CD4-positive, alpha-beta T cell treated with Interleukin-17A for 4 hours (primary cell): ENCODE results near the gene GDPD2.
A peak's percentile ranks its signal among the peaks of the same experiment; 100 is the strongest.

ENCODE experiments used
- DNase-seq: peaks from one replicate; pipeline ENCODE4 v3.0.0-alpha.2; 2020; ENCODE audit warnings: mixed read lengths

The GDPD2 gene

GRCh38 chrX:70439016-70439415 is 15.9 kb downstream of the GDPD2 start:
- DNase-seq, result no peak

DNA sequence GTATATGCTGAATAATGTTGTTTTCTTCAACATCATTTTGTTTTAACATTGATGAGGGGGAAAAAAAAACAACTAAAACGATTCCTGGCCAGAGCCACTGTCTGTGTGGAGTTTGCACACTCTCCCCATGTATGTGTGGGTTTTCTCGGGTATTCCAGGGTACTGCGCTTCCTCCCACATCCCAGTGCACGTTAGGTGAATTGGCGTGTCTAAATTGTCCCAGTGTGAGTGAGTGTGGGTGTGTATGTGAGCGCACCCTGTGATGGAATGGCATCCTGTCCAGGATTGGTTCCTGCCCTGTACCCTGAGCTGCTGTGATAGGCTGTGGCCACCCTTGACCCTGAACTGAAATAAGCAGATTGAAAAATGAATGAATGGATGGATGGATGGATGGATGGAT is 19.1 kb downstream of the GDPD2 start:
- DNase-seq, result no peak

DNA sequence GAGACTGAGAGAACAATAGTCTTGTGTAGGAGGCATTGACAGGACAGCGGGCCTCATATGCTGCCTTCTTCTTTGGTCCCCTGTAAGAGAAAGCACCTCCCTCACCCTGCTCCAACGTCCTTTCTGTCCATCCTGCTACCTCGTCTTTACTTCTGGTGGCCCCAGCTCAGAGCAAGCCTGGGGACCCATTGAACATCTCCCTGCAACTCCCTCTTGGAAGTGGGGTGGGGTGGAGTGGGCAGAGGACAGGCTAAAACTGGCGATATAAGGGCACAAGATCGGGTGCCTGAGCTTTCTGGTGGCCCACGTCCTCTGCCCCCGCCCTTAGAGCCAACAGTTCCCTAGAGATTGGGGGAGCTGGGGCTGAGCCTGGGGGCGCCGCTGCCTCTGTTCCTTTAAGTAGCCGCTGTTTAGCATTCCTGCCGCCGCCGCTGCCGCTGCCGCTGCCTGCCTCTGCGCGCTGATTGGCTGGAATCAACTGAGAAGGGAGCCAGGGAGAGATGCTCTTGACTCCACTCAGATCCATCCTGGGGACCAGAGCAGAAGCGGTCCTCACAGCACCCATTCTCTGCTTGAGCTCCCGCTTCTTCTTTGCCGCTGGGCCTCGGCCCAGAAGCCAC is 21.3 kb downstream of the GDPD2 start, which contains the start of gene DLG3:
DLG3 (plus strand) TSS at position 510 of the 620 bp plus-strand sequence. CDS start 367 bp downstream, outside the sequence.
- peak; percentile 40 for DNase-seq

DNA sequence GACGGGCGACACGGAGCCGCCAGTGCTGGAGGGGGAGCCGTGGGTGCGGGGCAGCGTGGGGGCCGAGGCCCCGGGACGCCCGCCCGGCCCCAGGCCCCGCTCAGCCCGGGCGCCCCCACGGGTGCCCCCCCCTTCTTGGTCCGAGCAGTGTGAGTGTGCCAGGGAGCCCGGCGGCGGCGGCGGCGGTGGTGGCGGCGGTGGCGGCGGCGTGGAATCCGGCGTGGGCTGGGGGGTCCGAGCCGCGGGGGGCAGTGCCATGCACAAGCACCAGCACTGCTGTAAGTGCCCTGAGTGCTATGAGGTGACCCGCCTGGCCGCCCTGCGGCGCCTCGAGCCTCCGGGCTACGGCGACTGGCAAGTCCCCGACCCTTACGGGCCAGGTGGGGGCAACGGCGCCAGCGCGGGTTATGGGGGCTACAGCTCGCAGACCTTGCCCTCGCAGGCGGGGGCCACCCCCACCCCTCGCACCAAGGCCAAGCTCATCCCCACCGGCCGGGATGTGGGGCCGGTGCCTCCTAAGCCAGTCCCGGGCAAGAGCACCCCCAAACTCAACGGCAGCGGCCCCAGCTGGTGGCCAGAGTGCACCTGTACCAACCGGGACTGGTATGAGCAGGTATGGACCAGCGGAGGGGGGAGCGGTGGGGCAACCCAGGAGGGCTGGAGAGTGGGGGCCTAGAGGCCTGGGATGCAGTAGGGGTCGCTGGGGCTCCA is 22.0 kb downstream of the GDPD2 start:
- no peak for DNase-seq

GRCh38 chrX:70445951-70446350 is 22.8 kb downstream of the GDPD2 start:
- no peak for DNase-seq

DNA sequence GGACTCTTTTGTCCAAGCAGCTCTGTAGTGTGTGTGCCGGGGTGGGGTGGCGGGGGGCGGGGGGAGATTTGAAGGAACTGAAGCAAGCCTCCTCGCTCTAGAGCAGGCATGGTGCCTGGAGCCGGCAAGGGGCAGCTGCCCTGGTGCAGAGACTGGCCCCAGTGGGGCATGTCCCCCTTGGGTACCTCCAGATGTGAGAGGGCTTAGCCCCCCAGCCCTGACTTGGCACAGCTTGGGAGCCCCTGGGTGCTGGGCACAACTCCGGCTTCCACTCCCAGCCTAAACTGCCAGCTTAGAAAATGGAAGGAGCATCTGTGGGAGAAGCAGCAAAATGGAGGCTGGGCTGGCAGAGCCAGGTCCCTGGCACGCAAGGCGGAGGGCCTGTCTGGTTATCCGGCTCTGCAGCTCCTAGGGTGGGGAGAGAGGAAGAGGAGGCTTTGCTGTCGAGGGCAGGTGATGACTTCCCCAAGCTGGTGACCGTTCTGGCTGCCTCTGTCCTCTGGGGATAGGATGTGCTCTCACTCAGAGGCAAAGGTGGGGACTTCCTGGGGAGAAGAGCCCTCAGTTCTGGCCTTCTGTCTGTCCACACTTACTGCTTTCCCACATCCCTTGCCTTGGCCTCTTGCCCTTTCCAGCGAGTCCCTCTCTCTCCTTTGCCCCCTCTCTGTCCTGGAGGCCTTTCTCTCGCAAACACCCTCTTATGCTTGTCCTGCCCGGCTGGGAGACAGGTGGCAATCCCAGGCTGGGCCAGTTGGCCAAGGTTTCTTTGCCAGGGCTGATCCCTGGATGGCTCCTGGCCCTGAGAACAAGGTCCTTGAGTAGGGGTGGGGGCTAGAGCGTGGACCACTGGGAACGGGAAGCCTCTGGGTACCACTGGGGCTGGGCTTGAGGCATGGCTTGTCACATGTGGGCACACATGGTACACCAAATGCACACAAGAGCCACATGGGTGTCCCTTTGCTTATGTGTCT is 23.6 kb downstream of the GDPD2 start:
- DNase-seq, result no peak

DNA sequence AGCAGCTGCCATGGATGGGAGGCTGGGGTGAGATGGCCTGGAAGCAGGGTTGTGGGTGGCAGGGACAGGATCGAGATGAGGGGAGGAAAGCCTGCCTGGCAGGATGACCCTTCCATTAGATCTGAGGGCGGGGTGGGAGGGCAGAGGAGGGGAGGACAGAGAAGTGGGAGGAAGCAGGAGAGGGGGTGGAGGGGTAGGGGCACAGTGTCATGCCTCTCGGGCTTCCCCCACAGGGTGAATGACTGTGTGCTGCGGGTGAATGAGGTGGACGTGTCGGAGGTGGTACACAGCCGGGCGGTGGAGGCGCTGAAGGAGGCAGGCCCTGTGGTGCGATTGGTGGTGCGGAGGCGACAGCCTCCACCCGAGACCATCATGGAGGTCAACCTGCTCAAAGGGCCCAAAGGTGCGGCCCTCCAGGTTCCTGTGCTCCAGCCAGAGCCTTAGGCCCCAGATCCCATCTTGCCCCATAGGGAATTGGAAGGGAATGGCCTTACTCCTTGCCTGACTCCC is 26.4 kb downstream of the GDPD2 start:
- DNase-seq, result no peak

GRCh38 chrX:70452143-70452733 is 29.1 kb downstream of the GDPD2 start:
- peak; percentile 68 for DNase-seq

- DNase-seq, result no peak
Measured at GRCh38 chrX:70453024-70453618, 30.0 kb downstream of the GDPD2 start.

GRCh38 chrX:70454441-70455365 is 31.6 kb downstream of the GDPD2 start:
- peak; percentile 73 for DNase-seq

GRCh38 chrX:70455366-70456202 is 32.5 kb downstream of the GDPD2 start:
- peak; percentile 15 for DNase-seq

DNA sequence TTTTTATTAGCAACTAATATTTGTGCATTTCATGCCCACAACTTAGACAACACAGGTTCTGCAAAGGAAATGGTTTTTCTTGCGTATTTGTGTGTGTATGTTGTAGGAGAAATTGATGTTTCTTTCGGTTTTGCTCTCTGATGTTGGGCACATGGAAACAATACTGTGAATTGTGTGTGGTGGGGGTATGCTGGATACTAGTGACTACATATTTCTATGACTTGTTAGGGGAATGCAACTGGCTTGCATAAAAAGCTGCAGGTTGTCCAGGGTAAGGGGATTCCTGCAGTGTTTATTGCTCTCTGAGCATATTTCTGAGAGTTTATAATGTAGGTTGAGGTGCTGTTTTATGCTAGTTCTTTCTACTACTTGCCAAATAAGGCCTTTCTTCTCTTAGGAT is 33.1 kb downstream of the GDPD2 start:
- no peak for DNase-seq

- no peak for DNase-seq
Measured at GRCh38 chrX:70461026-70461425, 37.9 kb downstream of the GDPD2 start.

DNA sequence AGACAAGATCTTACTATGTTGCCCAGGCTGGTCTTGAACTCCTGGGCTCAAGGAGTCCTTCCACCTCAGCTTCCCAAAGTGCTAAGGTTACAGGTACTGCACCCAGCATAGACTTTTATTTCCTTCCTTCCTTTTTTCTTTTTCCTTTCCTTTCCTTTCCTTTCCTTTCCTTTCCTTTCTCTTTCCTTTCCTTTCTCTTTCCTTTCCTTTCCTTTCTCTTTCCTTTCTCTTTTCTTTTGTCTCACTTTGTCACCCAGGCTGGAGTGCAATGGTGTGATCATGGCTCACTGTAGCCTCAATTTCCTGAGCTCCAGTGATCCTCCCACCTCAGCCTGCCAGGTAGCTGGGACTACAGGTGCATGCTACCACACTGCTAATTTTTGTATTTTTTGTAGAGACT is 40.9 kb downstream of the GDPD2 start:
- no peak for DNase-seq

DNA sequence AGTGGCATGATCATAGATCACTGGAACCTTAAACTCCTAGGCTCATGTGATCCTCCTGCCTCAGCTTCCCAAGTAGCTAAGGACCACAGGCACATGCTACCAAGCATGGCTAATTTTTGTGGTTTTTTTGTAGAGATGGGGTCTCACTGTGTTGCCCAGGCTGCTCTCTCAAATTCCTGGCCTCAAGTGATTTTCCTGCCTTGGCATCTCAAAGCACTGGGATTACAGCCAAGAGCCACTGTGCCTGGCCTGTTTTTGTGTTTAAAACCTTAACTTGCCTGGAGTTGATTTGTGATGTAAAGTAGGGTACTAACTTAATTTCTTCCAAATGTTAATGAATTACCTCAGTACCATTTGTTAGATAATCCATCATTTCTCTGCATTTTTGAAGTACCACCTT is 43.9 kb downstream of the GDPD2 start:
- DNase-seq, result no peak

- no peak for DNase-seq
Measured at GRCh38 chrX:70468709-70469108, 45.6 kb downstream of the GDPD2 start.

DNA sequence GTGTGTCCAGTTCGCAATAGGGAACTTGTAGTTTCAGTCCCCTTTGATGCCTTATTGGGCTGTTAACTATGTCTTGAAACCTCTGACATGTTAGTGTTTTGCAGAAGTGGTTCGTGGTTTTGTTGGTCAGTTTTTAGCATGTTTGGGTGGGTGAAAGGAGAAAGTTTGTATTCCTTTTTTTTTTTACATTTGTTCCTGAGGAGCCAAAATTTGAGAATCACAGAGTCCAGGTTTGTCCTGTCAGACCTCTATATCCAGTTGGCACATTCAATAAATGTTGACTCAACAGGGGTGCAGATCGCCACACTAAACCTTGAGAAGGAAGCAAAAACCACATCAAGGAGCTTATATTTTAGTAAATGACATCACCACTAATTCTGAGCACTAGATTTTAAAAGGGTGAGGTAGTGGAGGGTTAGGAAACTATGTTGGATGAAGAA is 47.8 kb downstream of the GDPD2 start:
- DNase-seq, result no peak

GRCh38 chrX:70476166-70476933 is 53.2 kb downstream of the GDPD2 start:
- DNase-seq, result no peak
